OCI-LY1 (cell line): Measurements from ENCODE around the gene BHMT2.

ENCODE experiments used
- EZH2 ChIP-seq: fragments of 200-600 bp; sonication (generic), shearing (Covaris generic); IDR thresholded peaks from 2 replicates; pipeline ENCODE4 v1.8.0; 2017; ENCODE audit warnings: borderline replicate concordance, mixed run types, mild to moderate bottlenecking, antibody characterized with exemption, low read length, moderate library complexity, mixed read lengths
- TF ChIP-seq, protein P1 (sequence below): fragments of 200-600 bp; sonication (generic), shearing (Covaris generic); IDR thresholded peaks from 2 replicates; pipeline ENCODE4 v1.5.1; 2017; ENCODE audit warnings: mild to moderate bottlenecking, antibody characterized with exemption, low read length, moderate library complexity, mixed read lengths

- TF ChIP-seq, protein P1, sequence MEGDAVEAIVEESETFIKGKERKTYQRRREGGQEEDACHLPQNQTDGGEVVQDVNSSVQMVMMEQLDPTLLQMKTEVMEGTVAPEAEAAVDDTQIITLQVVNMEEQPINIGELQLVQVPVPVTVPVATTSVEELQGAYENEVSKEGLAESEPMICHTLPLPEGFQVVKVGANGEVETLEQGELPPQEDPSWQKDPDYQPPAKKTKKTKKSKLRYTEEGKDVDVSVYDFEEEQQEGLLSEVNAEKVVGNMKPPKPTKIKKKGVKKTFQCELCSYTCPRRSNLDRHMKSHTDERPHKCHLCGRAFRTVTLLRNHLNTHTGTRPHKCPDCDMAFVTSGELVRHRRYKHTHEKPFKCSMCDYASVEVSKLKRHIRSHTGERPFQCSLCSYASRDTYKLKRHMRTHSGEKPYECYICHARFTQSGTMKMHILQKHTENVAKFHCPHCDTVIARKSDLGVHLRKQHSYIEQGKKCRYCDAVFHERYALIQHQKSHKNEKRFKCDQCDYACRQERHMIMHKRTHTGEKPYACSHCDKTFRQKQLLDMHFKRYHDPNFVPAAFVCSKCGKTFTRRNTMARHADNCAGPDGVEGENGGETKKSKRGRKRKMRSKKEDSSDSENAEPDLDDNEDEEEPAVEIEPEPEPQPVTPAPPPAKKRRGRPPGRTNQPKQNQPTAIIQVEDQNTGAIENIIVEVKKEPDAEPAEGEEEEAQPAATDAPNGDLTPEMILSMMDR: no peak
- no peak for TF ChIP-seq EZH2
These were observed 38.7 kb upstream of the BHMT2 start for GRCh38 chr5:79030663-79031484.
